ENCODE data around the gene ZER1. TPM values are rescaled to one million over a fixed set of nuclear protein-coding genes. Genes with fewer than 3 reads are reported as not detected.

The ZER1 gene
- total and polyA plus RNA-seq, 2 of the 4 experiments (the other 2 are of a cell fraction): 7.7 to 34.9 TPM

GRCh38 chr9:128770286-128771030 lies 1.3 kb downstream of the ZER1 start (continued):
- no peak for TF ChIP-seq NFE2L2 (IDR thresholded peaks at IDR 0.05; ENCODE audit: low read depth, low read length)

- H2AFZ ChIP-seq (replicated peaks; ENCODE audit: low read length, poor library complexity): no peak overlapping the region
- no TSS peak for BruUV-seq (replicated peaks)
- no peak overlapping the region for H2BK120ac ChIP-seq (ENCODE audit: low read depth, low read length)
- no peak overlapping the region for H3K27ac ChIP-seq (ENCODE audit: insufficient read depth, low read length)
- H3K4ac ChIP-seq (ENCODE audit: low read depth, low read length): no peak overlapping the region
- no peak overlapping the region for H3K9ac ChIP-seq (ENCODE audit: low read depth, low read length)
- no peak overlapping the region for H2AK5ac ChIP-seq (ENCODE audit: low read depth, low read length)
- no peak overlapping the region for H3K56ac ChIP-seq (ENCODE audit: extremely low read depth, insufficient read depth, low read length)
- H2AK9ac ChIP-seq (replicated peaks; ENCODE audit: low read depth, low read length, poor library complexity): no peak overlapping the region
- ATAC-seq (ENCODE audit: low read depth) (no peak), DNase-seq (no peak)
- TF ChIP-seq USF2 (IDR thresholded peaks at IDR 0.05; ENCODE audit: low read depth, low read length) (no peak), RAD21 (IDR thresholded peaks at IDR 0.05; ENCODE audit: low read length) (no peak), MXI1 (IDR thresholded peaks at IDR 0.05; ENCODE audit: borderline replicate concordance, low read depth, low read length) (no peak), RFX5 (IDR thresholded peaks at IDR 0.05; ENCODE audit: low read depth, low read length) (no peak), NFE2L2 (IDR thresholded peaks at IDR 0.05; ENCODE audit: low read depth, low read length) (no peak), CTCF (conservative IDR thresholded peaks at IDR 0.05; ENCODE audit: low read depth, low read length) (no peak)
- dilution Hi-C loops (cut with HindIII; ENCODE audit: low sequenced_read_pairs, unreplicated experiment) (no loop called here), in situ Hi-C loops (cut with MboI; ENCODE audit: low sequenced_read_pairs) (no loop called here), intact Hi-C loops (cut with micrococcal nuclease) (no loop called here)
- no peak overlapping the region for H3K18ac ChIP-seq (ENCODE audit: low read depth, low read length)
- no peak overlapping the region for H2BK20ac ChIP-seq (ENCODE audit: low read depth, low read length)
- H3K9me3 ChIP-seq (ENCODE audit: control insufficient read depth, insufficient read depth, low read length): no peaks in the 10 kb centered on the region
- H2BK15ac ChIP-seq (ENCODE audit: low read depth, low read length): no peak overlapping the region
- H2BK5ac ChIP-seq (ENCODE audit: low read depth, low read length, poor library complexity, severe bottlenecking): no peak overlapping the region
- H3K14ac ChIP-seq (replicated peaks; ENCODE audit: low read depth, low read length): no peak overlapping the region
- no peak overlapping the region for H3K23ac ChIP-seq (ENCODE audit: low read depth, low read length)
- peaks cover 20 to 70% of the 10 kb centered on the region in 2 experiments for H3K79me1 ChIP-seq (ENCODE audit: low read depth in 1 of 2, low read length in 2 of 2)
- peaks cover 7% of the 10 kb centered on the region; the same call in 1 of the 2 replicates for H3K9me1 ChIP-seq (ENCODE audit: insufficient read depth, low read length)
- H4K20me1 ChIP-seq (ENCODE audit: insufficient read depth, low read length): peaks cover 7% of the 10 kb centered on the region; the same call in 1 of the 2 replicates
- no peaks in the 10 kb centered on the region for H3K27me3 ChIP-seq (ENCODE audit: control insufficient read depth, insufficient read depth, low read length)
- H3K4me2 ChIP-seq (ENCODE audit: low read depth, low read length): no peak overlapping the region
- no peak overlapping the region for H4K8ac ChIP-seq (ENCODE audit: low read depth in 2 of 2, low read length in 2 of 2)
- ChIA-PET POLR2A (ENCODE audit: unreplicated experiment) (no interaction called here), CTCF (interaction anchor here (1.4 kb wide), 1 partner anchor 50 kb away, joined by 3 read pairs; the partner anchor contains the start of gene ENDOG)
- H3K36me3 ChIP-seq (ENCODE audit: control insufficient read depth, insufficient read depth, low read length): peaks cover 4% of the 10 kb centered on the region
- H3K4me3 ChIP-seq (ENCODE audit: insufficient read depth, low read depth, low read length): no peak overlapping the region
- no peak overlapping the region for H4K5ac ChIP-seq (ENCODE audit: low read depth, low read length)
- no CpG with 5 or more reads among the region's 6 CpGs for WGBS, 2 experiments (ENCODE audit: extremely low coverage in 2 of 2, insufficient read length in 1 of 2)
- no peak overlapping the region for H4K91ac ChIP-seq (ENCODE audit: insufficient read depth, low read depth, low read length)
- peaks cover 5% of the 10 kb centered on the region for H3K4me1 ChIP-seq (ENCODE audit: control insufficient read depth, insufficient read depth, low read length)
These were observed 3.1 kb downstream of the ZER1 start for GRCh38 chr9:128768606-128769005.
